C1 segment of cervical spinal cord (tissue), 14 donors: ENCODE measurements around the gene PDE8B.
A peak's percentile ranks its signal among the peaks of the same experiment; 100 is the strongest.
"Not testable (repeated sequence)": the region's sequence is repeated elsewhere in the genome, so short reads cannot be mapped to it uniquely, and the experiment has no call there.

Experiments
- DNase-seq, 14 donors: peaks; one replicate each; lab custom pipeline; 2025; lab: John Stamatoyannopoulos, UW

Gene PDE8B

GRCh38 chr5:77438071-77438470 lies 227.6 kb downstream of the PDE8B start:
- peak in 1 of 14 donors; percentile 85 for DNase-seq

GRCh38 chr5:77443670-77444069 lies 233.2 kb downstream of the PDE8B start:
- no peak for DNase-seq

DNA sequence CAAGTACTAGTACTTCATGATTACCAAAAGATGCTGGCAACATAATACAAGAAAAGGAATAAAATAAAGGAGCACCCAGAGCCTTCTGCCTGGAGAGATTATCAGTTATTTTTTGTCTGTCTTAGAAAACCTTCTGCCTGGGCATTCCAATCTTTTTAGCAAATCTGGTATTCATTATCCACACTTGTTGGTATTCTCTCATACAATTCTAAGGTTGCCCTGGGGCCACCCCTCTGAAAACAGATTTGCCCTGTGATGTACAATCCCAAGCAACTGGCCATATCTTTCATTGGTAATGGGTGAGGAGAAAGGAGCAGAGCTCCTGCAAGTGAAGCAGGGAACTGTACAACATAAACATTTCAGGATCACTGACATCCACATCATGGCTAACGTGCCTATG lies 233.9 kb downstream of the PDE8B start:
- no peak for DNase-seq

- no peak for DNase-seq
These were observed 238.4 kb downstream of the PDE8B start for GRCh38 chr5:77448831-77449230.

DNA sequence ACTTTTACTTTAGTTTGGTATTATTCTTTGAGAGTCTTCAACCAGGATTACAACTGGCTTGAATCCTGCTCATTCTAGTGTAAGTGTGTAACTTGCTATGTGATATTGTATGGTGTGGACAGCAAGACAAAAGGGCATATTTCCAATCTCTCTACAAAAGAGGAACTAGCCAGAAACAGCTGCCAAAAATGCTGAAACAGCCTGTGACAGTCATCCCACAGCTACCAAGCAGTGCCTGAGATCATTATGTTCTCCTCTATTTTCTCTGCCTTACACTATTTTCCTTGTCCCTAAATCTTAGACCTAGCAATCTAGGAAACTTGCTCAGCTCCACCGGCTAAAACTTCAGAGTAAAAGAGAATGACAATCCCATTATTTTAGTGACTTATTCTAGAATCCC lies 238.8 kb downstream of the PDE8B start:
- DNase-seq, result peak in 1 of 14 donors; percentile 14

DNA sequence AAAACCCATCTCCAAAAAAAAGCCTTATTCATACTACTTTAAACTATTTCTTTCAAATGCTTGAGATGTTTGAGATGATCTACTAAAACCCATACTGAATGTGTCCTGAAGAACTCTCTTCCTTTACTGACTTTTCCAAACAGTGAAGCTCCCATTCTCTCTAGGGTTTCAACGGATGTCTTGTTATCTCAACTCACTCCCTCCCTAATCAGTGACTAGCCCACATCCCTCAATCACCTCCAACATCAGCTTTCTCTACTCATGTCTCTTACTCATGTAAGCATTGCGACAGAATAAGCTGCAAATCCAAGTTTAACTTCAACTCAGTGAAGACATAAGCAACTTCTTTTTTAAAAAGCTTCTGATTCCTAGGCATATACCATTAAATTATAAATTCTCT lies 239.5 kb downstream of the PDE8B start:
- no peak for DNase-seq

- DNase-seq, result no peak
These were observed 241.9 kb downstream of the PDE8B start for GRCh38 chr5:77452351-77452750.

DNA sequence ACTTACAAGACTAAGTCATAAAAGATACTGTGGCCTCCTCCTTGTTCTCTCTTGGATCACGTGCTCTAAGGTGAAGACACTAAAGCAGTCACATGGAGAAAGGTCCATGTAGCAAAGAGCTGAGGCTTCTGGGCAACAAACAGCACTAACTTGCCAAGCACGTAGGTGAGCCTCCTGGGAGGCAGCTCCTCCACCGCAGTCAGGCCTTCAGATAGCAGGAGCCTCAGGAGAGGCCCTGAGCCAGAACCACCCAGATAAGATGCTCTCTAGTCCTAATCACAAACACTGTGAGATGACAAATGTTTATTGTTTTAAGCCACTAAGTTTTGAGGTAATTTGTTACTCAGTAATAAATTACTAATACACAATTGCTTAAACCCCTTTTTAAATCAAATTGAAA lies 243.6 kb downstream of the PDE8B start:
- no peak for DNase-seq

DNA sequence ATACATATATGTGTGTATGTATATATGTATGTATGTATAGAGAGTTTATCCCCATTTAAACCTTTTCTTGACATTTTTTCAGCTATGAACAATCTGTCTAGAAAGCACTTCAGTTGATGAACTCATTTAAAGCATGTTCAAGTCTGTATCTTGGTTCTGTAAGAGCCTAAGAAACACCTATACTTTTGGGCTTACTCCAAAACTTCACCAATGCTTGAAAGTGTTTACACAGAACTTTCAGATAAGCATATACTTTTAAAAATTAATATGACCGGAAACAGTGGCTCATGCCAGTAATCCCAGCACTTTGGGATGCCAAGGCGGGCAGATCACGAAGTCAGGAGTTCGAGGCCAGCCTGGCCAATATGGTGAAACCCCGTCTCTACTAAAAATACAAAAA lies 250.8 kb downstream of the PDE8B start:
- DNase-seq, result no peak

DNA sequence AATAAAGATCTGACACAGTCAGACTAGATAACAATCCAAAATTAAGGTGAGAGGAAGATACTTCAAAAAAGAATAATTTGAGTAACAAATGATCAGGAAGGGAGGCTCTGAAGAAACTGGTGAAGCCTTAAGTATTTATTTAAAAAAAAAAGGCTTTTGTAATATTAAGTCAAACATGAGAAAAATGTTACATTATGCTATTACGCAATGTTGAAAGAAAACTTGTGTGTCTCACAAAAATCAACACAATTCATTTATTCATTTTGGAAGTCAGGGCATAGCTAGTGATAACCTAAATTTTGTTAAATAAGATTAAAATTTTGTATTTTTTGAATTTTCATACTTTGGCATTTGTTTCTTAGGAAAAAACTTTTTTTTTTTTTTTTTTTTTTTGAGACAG lies 253.4 kb downstream of the PDE8B start:
- no peak for DNase-seq

- DNase-seq, result not testable (repeated sequence)
These were observed 258.4 kb downstream of the PDE8B start for GRCh38 chr5:77468875-77469274.

- DNase-seq, result not testable (repeated sequence)
These were observed 264.6 kb downstream of the PDE8B start for GRCh38 chr5:77475041-77475440.
